Mesendoderm (in vitro differentiated cells): ENCODE results near the gene OPCML.
A peak's percentile ranks its signal among the peaks of the same experiment; 100 is the strongest.

Experiments
- DNase-seq: peaks from one replicate; pipeline ENCODE4 v3.0.0; 2013
- H2AK5ac ChIP-seq: 2 replicates; pipeline ENCODE4 v1.6.1; 2013; ENCODE audit warnings: low read length, inconsistent platforms
- H2BK120ac ChIP-seq: 2 replicates; pipeline ENCODE4 v1.6.1; 2013; ENCODE audit warnings: low read depth, mild to moderate bottlenecking, low read length, moderate library complexity, mixed read lengths
- H2BK15ac ChIP-seq: replicated peaks from 2 replicates; pipeline ENCODE4 v1.6.1; 2013; ENCODE audit warnings: low read depth, mild to moderate bottlenecking, moderate library complexity
- H2BK5ac ChIP-seq: 2 replicates; pipeline ENCODE4 v1.6.1; 2013; ENCODE audit warnings: low read length, inconsistent platforms
- H3K18ac ChIP-seq: 2 replicates; pipeline ENCODE4 v1.6.1; 2013; ENCODE audit warnings: mild to moderate bottlenecking, low read length, mixed read lengths
- H3K23ac ChIP-seq: one replicate; pipeline ENCODE4 v1.6.1; 2013; ENCODE audit warnings: low read length
- H3K27ac ChIP-seq: 2 replicates; pipeline ENCODE4 v1.5.1; 2013; ENCODE audit warnings: low read depth, mild to moderate bottlenecking, inconsistent platforms, low read length, moderate library complexity
- H3K27me3 ChIP-seq: 2 replicates; pipeline ENCODE4 v1.6.1; 2013; ENCODE audit warnings: low read length, control low read depth, mild to moderate bottlenecking, inconsistent platforms; ENCODE audit not compliant: insufficient read depth, poor library complexity
- H3K36me3 ChIP-seq: 2 replicates; pipeline ENCODE4 v1.6.1; 2013; ENCODE audit warnings: low read length, inconsistent platforms; ENCODE audit not compliant: control insufficient read depth, insufficient read depth
- H3K4ac ChIP-seq: one replicate; pipeline ENCODE4 v1.6.1; 2013; ENCODE audit warnings: low read depth, mild to moderate bottlenecking, low read length, moderate library complexity
- H3K4me1 ChIP-seq: 2 replicates; pipeline ENCODE4 v1.6.1; 2013; ENCODE audit warnings: low read depth, low read length, inconsistent platforms; ENCODE audit not compliant: control insufficient read depth
- H3K4me2 ChIP-seq: 2 replicates; pipeline ENCODE4 v1.6.1; 2013; ENCODE audit warnings: low read length
- H3K4me3 ChIP-seq: 2 replicates; pipeline ENCODE4 v1.5.1; 2013; ENCODE audit warnings: mild to moderate bottlenecking, low read length
- H3K56ac ChIP-seq: one replicate; pipeline ENCODE4 v1.6.1; 2013; ENCODE audit warnings: low read length
- H3K79me1 ChIP-seq: 2 replicates; pipeline ENCODE4 v1.6.1; 2013; ENCODE audit warnings: low read length, inconsistent platforms
- H3K79me2 ChIP-seq: 2 replicates; pipeline ENCODE4 v1.6.1; 2013; ENCODE audit warnings: mild to moderate bottlenecking, low read length; ENCODE audit not compliant: control insufficient read depth, insufficient read depth
- H3K9ac ChIP-seq: 2 replicates; pipeline ENCODE4 v1.6.1; 2013; ENCODE audit warnings: low read length, inconsistent platforms
- H4K5ac ChIP-seq: one replicate; pipeline ENCODE4 v1.6.1; 2013; ENCODE audit warnings: low read length
- H4K8ac ChIP-seq: one replicate; pipeline ENCODE4 v1.6.1; 2013; ENCODE audit warnings: low read depth, mild to moderate bottlenecking, control low read depth, low read length, moderate library complexity
- WGBS: extraction: QIAGEN DNeasy Blood & Tissue Kit; methylation state at CpG from one replicate; pipeline ENCODE4 v1.1.7; 2013; ENCODE audit warnings: low lambda C conversion rate, missing lambda C conversion rate; ENCODE audit not compliant: insufficient coverage; ENCODE audit errors: extremely low coverage; 5-methylcytosine and 5-hydroxymethylcytosine counted together

Gene OPCML

DNA sequence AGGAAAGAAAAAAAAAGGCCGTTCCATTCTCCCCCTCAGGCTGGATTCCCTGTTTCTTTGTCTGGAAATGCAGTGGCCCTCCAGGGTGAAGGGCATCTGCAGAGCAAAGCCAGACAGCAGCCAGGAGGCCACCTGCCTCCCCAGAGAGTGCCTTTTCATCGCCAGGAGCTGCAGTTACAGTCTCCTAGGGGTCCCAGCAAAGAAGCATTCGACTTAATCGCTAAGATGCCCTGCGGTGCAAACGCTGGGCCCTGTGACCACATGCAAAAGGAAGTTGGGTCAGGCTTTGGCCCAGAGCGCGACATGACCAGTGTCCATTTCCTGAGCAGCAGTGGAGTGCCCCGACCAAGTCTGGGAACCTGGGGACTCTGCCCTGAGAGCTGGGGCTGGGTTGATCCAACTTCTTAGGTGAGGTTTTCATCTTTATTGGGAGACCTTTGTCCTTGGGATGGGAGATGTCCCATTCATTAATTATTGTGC lies 304.6 kb downstream of the OPCML start:
- no peak overlapping the region for H3K56ac ChIP-seq
- no peak overlapping the region for H3K4ac ChIP-seq
- no peak overlapping the region for H3K27ac ChIP-seq
- H3K23ac ChIP-seq, result no peak overlapping the region
- H3K18ac ChIP-seq, result no peak overlapping the region
- H3K4me2 ChIP-seq, result no peak overlapping the region
- H2AK5ac ChIP-seq, result no peak overlapping the region
- H3K9ac ChIP-seq, result no peak overlapping the region
- H3K79me1 ChIP-seq, result no peaks in the 10 kb centered on the region
- no peaks in the 10 kb centered on the region for H3K4me1 ChIP-seq
- H3K36me3 ChIP-seq, result no peaks in the 10 kb centered on the region
- H2BK120ac ChIP-seq, result no peak overlapping the region
- no peak overlapping the region for H3K4me3 ChIP-seq
- H2BK15ac ChIP-seq, result no peak overlapping the region
- H4K5ac ChIP-seq, result no peak overlapping the region
- WGBS, result no CpG with 5 or more reads among the region's 9 CpGs
- H3K79me2 ChIP-seq, result no peaks in the 10 kb centered on the region
- no peaks in the 10 kb centered on the region for H3K27me3 ChIP-seq
- H2BK5ac ChIP-seq, result no peak overlapping the region
- DNase-seq, result peak; percentile 7
- no peak overlapping the region for H4K8ac ChIP-seq

DNA sequence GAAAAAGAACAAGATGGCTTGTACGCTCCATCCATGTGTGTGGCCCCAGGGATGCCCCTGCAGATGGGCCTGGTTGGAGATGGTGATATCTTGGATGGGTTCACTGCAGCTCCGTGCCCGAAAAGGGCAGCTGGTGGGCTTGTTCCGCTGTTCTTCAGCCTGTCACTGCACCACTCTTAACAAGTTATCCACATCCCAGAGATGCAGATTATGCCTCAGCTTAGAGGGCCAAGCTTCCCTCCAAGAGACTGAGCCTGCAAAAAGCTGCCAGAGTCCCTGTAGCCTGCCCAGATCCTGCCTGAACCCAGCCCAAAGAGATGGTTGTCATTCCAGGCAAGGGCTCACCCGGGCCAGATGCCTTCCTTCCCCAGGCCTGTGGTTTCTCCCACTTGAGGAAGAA lies 308.0 kb downstream of the OPCML start:
- H3K56ac ChIP-seq, result no peak overlapping the region
- H3K27me3 ChIP-seq, result no peaks in the 10 kb centered on the region
- no peak overlapping the region for H2BK120ac ChIP-seq
- no peaks in the 10 kb centered on the region for H3K36me3 ChIP-seq
- H4K5ac ChIP-seq, result no peak overlapping the region
- no peak overlapping the region for H3K4ac ChIP-seq
- no peak overlapping the region for H2AK5ac ChIP-seq
- DNase-seq, result no peak
- no peak overlapping the region for H4K8ac ChIP-seq
- WGBS, result no CpG with 5 or more reads among the region's 5 CpGs
- H3K9ac ChIP-seq, result no peak overlapping the region
- no peaks in the 10 kb centered on the region for H3K4me1 ChIP-seq
- H3K27ac ChIP-seq, result no peak overlapping the region
- H3K4me2 ChIP-seq, result no peak overlapping the region
- no peak overlapping the region for H3K18ac ChIP-seq
- H2BK5ac ChIP-seq, result no peak overlapping the region
- H2BK15ac ChIP-seq, result no peak overlapping the region
- no peaks in the 10 kb centered on the region for H3K79me2 ChIP-seq
- no peaks in the 10 kb centered on the region for H3K79me1 ChIP-seq
- no peak overlapping the region for H3K23ac ChIP-seq
- H3K4me3 ChIP-seq, result no peak overlapping the region

DNA sequence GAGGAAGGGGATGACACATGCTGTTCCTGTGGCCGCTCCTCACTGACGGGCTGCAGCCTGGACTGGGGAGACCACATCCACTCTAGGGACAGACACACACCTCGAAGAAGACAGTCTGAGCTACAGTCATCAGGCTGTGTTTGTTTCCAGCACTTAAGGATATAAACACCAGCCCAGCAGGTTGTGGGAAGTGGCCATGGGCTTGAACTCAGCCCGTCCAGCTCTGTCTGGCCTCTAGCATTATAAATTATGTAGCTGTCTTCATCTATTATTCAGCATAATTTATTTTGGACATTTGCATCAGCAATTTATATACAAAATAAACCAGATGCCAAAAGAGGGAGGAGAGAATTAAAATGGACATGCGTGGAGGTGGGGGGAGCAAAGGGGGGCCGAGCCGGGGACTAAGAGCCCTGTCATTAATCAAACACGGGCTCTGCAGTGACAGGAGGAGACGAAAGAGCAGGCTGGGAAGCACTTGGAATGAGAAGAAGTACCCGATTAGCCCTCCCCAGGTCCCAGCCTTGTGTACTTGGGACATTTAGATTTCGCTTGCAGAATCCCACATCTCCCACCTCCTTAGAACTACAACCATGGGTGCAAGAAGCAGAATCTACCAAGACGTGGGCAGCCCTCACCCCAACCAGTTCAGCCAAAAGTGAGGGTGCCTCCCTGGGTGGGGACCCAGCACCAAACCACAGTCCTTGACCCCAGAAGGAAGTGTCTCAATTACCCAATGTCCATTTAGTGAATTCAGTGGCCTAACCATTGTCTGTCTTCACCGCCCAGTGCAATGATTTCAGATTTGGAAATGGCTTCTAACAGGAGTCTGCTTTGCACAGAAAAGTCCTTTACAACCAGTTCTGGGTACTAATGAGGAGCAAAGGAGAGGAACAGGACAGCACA lies 309.6 kb downstream of the OPCML start:
- Histone ChIP-seq H3K4me3 (no peak overlapping the region), H3K23ac (no peak overlapping the region), H2BK120ac (no peak overlapping the region), H3K36me3 (no peaks in the 10 kb centered on the region), H3K4me2 (no peak overlapping the region), H3K9ac (no peak overlapping the region), H3K4me1 (no peaks in the 10 kb centered on the region), H3K4ac (no peak overlapping the region), H2AK5ac (no peak overlapping the region), H4K5ac (no peak overlapping the region), H3K27ac (no peak overlapping the region), H3K27me3 (no peaks in the 10 kb centered on the region), H3K18ac (no peak overlapping the region), H4K8ac (no peak overlapping the region), H3K79me2 (no peaks in the 10 kb centered on the region), H3K79me1 (no peaks in the 10 kb centered on the region), H2BK5ac (no peak overlapping the region), H2BK15ac (no peak overlapping the region), H3K56ac (no peak overlapping the region)
- DNase-seq, result no peak
- WGBS, result no CpG with 5 or more reads among the region's 13 CpGs

DNA sequence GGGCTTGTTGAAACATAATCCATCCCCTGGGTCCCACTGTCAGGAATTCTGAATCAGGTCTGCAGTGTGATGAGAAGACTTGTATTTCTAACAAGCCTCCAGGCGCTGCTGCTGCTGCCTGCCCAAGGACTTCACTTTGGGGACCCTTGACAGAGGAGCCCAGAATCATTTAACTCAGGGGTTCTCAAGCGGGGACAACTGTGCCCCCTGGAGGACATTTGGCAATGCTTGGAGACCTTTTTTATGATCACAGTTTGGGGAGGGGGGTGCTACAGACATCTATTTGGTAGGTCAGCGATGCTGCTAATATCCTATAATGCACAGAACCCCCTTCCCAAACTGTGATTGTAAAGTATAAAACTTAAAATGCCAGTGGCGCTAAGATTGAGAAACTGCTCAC lies 312.8 kb downstream of the OPCML start:
- Histone ChIP-seq H4K5ac (no peak overlapping the region), H3K23ac (no peak overlapping the region), H3K36me3 (no peaks in the 10 kb centered on the region), H3K4me1 (no peaks in the 10 kb centered on the region), H3K9ac (no peak overlapping the region), H3K4me3 (no peak overlapping the region), H4K8ac (no peak overlapping the region), H2BK120ac (no peak overlapping the region), H3K56ac (no peak overlapping the region), H3K79me1 (no peaks in the 10 kb centered on the region), H2BK5ac (no peak overlapping the region), H3K4me2 (no peak overlapping the region), H3K79me2 (no peaks in the 10 kb centered on the region), H3K27ac (no peak overlapping the region), H3K18ac (no peak overlapping the region), H2AK5ac (no peak overlapping the region), H3K27me3 (no peaks in the 10 kb centered on the region), H2BK15ac (no peak overlapping the region), H3K4ac (no peak overlapping the region)
- peak; percentile 18 for DNase-seq
- no CpG with 5 or more reads among the region's 4 CpGs for WGBS

DNA sequence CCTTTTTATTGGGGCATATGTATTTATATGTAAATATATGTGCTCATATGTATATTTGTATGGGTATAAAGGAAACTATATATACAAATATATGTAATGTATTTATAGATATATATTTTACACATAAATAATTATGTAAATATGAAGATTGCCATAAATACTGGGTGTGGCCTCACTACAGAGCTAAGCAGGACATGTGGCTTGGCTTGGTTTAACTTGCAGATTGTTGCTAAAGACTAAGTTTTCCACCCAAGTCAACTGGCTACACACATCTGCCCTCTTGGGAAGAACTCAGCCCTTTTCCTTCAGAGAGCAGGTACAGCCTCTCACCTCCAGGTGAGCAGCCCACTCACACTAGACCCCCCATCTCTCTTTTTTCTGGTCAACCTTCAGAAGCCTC lies 315.5 kb downstream of the OPCML start:
- Histone ChIP-seq H3K4me3 (no peak overlapping the region), H3K4me2 (no peak overlapping the region), H4K5ac (no peak overlapping the region), H2BK15ac (no peak overlapping the region), H3K27ac (no peak overlapping the region), H3K56ac (no peak overlapping the region), H3K79me1 (no peaks in the 10 kb centered on the region), H3K27me3 (no peaks in the 10 kb centered on the region), H2BK5ac (no peak overlapping the region), H3K4me1 (no peaks in the 10 kb centered on the region), H2AK5ac (no peak overlapping the region), H2BK120ac (no peak overlapping the region), H3K18ac (no peak overlapping the region), H3K4ac (no peak overlapping the region), H3K9ac (no peak overlapping the region), H3K36me3 (no peaks in the 10 kb centered on the region), H3K79me2 (no peaks in the 10 kb centered on the region), H4K8ac (no peak overlapping the region), H3K23ac (no peak overlapping the region)
- DNase-seq, result no peak
